Bronchial epithelial cell (primary cell): ENCODE results near the gene CLDND1. TPM values are rescaled to one million over a fixed set of nuclear protein-coding genes. Genes with fewer than 3 reads are reported as not detected.
A peak's percentile ranks its signal among the peaks of the same experiment; 100 is the strongest.

Source experiments
- DNase-seq: peaks from one replicate; pipeline ENCODE4 v3.0.0-alpha.2; 2010; ENCODE audit warnings: low read depth
- FAIRE-seq: peaks from 2 replicates; lab custom pipeline; 2011; peaks lifted over from hg19 to GRCh38; lab: Jason Lieb, UNC
- H3K27me3 ChIP-seq: 2 replicates; pipeline ENCODE4 v1.5.1; 2011; ENCODE audit warnings: low read length; ENCODE audit not compliant: control insufficient read depth, insufficient read depth
- H3K36me3 ChIP-seq: 2 replicates; pipeline ENCODE4 v1.5.1; 2011; ENCODE audit warnings: low read length; ENCODE audit not compliant: control insufficient read depth, insufficient read depth
- H3K4me3 ChIP-seq: 2 replicates; pipeline ENCODE4 v1.5.1; 2011; ENCODE audit warnings: mild to moderate bottlenecking, low read depth, low read length, control low read depth
- CTCF ChIP-seq: IDR thresholded peaks from 2 replicates; pipeline ENCODE4 v1.5.1; 2011; ENCODE audit warnings: mild to moderate bottlenecking, moderate library complexity, low read length, control low read depth, inconsistent platforms; ENCODE audit not compliant: insufficient read depth, severe bottlenecking
- total RNA-seq: library from RNA; depleted of rRNA; stranded (reverse); fragments of >200 nt; gene quantifications from 2 replicates; pipeline ENCODE4 v1.2.1, GENCODE V29; 2014

Gene CLDND1
- total RNA-seq, 1 donor from 2014 or later: 216 TPM

DNA sequence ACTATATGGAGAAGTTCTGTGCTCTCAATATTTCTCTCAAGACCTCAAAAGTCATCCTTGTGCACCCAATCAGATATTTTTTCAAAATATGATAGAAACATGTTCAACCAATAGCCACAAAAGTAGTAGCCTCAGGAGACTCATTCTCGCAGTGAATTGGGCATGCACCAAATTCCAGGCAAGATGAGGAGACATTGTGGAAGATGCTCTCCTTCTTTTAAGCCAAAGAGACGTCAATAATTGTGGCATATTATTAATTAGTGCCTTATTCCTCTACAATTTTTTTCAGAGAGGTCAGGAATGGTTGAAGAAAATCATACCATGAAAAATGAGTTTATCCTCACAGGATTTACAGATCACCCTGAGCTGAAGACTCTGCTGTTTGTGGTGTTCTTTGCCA, 25.3 kb downstream of the CLDND1 start, which contains the start of gene OR5K2:
OR5K2 (plus strand) TSS at position 301 of the 400 bp plus-strand sequence; CDS start at position 301, 0 bp downstream.
- no peak for TF ChIP-seq CTCF
- DNase-seq (no peak), FAIRE-seq (no peak)
- Histone ChIP-seq H3K27me3 (no peaks in the 10 kb centered on the region), H3K4me3 (no peak within 1 kb of the TSS), H3K36me3 (no peaks in the 10 kb centered on the region)

DNA sequence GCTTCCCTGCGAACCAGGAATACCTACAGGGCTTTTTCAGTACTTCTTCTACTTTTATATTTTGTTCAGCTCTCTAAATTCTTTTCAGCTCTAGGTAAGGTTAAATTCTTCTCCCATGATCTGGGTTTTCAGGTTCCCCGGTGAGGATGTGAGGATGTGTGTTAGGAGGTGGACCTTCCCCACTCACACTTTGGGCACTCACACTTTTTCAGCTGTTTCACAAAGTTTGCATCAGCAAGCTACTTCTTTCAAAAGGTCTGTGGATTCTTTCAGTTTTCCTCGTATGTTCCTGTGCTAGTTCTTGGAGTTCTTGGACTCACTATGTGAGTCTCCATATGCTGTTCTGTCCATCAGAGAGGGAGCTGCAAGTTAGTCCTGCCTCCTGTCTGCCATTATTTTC, 39.1 kb downstream of the CLDND1 start:
- H3K4me3 ChIP-seq: no peak overlapping the region
- no peaks in the 10 kb centered on the region for H3K36me3 ChIP-seq
- no peak for TF ChIP-seq CTCF
- FAIRE-seq (no peak), DNase-seq (no peak)
- no peaks in the 10 kb centered on the region for H3K27me3 ChIP-seq

GRCh38 chr3:98482717-98483482, 39.8 kb downstream of the CLDND1 start:
- peak; percentile 32 for FAIRE-seq
- Histone ChIP-seq H3K36me3 (no peaks in the 10 kb centered on the region), H3K27me3 (no peaks in the 10 kb centered on the region), H3K4me3 (no peak overlapping the region)
- TF ChIP-seq CTCF: no peak
- peak; percentile 81 for DNase-seq

Other genes starting within 250 kb of the CLDND1 start
- not detected in 2 replicates for gene OR5H2, start 240.4 kb downstream of the CLDND1 start, total RNA-seq
- gene OR5K4, start 169.0 kb downstream of the CLDND1 start, total RNA-seq: not detected in 2 replicates
- not detected in 2 replicates for gene OR5K3, start 132.2 kb downstream of the CLDND1 start, total RNA-seq
- gene OR5K1, start 59.7 kb downstream of the CLDND1 start, total RNA-seq: not detected in 2 replicates
- not detected in 2 replicates for gene OR5K2, start 25.2 kb downstream of the CLDND1 start, total RNA-seq
- gene GPR15, start 9.1 kb upstream of the CLDND1 start, total RNA-seq: not detected in 2 replicates
- 22.7 and 36.1 TPM in 2 replicates for gene CPOX, start 70.7 kb upstream of the CLDND1 start, total RNA-seq
- 2.9 and 5.4 TPM in 2 replicates for gene ST3GAL6, start 240.4 kb upstream of the CLDND1 start, total RNA-seq